ENCODE data around the gene C1QB.
A peak's percentile ranks its signal among the peaks of the same experiment; 100 is the strongest.

DNA sequence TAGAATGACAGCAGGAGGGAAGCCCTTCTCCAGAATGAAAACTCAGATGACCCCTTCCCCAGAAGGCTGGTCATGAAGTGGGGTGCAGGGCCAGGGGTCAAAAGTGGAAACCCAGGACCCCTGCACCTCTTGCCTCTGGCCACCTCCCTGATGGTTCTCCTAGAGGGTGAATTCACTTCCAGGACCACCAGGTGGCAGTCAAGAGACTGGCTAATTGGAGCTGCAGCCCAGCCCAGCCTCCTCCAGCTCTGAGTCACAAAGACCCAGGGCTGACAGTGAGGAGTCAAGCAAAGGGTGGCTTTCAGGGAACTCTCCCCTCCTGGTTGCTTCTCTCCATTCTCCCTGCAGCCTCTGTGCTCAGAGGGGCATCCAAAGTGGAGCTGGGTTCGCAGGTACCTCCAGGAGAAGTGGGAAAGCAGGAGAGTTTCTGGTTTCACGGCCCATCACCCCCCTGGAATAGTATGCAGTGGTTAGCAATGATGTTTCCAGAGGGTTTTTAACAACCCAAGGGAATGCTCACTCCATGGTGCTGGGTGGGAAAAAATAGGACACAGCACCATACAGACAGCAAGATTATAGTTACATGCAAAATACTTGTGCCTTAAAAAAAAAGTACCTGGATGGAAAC lies 51.5 kb downstream of the C1QB start:
- TF ChIP-seq, protein P1, sequence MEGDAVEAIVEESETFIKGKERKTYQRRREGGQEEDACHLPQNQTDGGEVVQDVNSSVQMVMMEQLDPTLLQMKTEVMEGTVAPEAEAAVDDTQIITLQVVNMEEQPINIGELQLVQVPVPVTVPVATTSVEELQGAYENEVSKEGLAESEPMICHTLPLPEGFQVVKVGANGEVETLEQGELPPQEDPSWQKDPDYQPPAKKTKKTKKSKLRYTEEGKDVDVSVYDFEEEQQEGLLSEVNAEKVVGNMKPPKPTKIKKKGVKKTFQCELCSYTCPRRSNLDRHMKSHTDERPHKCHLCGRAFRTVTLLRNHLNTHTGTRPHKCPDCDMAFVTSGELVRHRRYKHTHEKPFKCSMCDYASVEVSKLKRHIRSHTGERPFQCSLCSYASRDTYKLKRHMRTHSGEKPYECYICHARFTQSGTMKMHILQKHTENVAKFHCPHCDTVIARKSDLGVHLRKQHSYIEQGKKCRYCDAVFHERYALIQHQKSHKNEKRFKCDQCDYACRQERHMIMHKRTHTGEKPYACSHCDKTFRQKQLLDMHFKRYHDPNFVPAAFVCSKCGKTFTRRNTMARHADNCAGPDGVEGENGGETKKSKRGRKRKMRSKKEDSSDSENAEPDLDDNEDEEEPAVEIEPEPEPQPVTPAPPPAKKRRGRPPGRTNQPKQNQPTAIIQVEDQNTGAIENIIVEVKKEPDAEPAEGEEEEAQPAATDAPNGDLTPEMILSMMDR (optimal IDR thresholded peaks at IDR 0.05 in 1 of 3, IDR thresholded peaks at IDR 0.05 in 1 of 3, conservative IDR thresholded peaks at IDR 0.05 in 1 of 3; ENCODE audit: extremely low read depth in 1 of 3, insufficient read depth in 2 of 3, low read length in 3 of 3): peak; percentile 78 to 94 (median 91)
- no peak for TF ChIP-seq EZH2 (IDR thresholded peaks at IDR 0.05; ENCODE audit: low read length)

Data from keratinocyte (primary cell).